T-helper 1 cell treated with Interleukin-12 subunit alpha and Interleukin-12 subunit beta and Interleukin-4 antibody, amounts not matched to agents 30 ng/mL and 1 ng/mL, for 36 hours (primary cell): Measurements from ENCODE around the gene FBXO3. TPM values are rescaled to one million over a fixed set of nuclear protein-coding genes. Genes with fewer than 3 reads are reported as not detected.
"Not testable (repeated sequence)": the region's sequence is repeated elsewhere in the genome, so short reads cannot be mapped to it uniquely, and the experiment has no call there.

Experiments used
- intact Hi-C: fragments of 100-400 bp; cut with micrococcal nuclease; formaldehyde crosslinking; loops from one replicate; pipeline ENCODE4 v1.15.1; 2024
- total RNA-seq: library from RNA; stranded (reverse); gene quantifications from 2 replicates; pipeline ENCODE4 v1.2.3, GENCODE V29; 2022

The FBXO3 gene
- total RNA-seq, 1 donor from 2014 or later = 22.9 TPM

GRCh38 chr11:33731723-33732531 lies 42.4 kb downstream of the FBXO3 start:
- intact Hi-C loops = loop anchor here (10.0 kb wide), 2 partner anchors 837 to 1147 kb away; partner anchors contain the start of genes EIF3M and QSER1

GRCh38 chr11:33730716-33731115 lies 43.6 kb downstream of the FBXO3 start:
- intact Hi-C loops = loop anchor here (10.0 kb wide), 2 partner anchors 836 to 1146 kb away; partner anchors contain the start of genes EIF3M and QSER1

GRCh38 chr11:33729072-33729664 lies 45.2 kb downstream of the FBXO3 start:
- intact Hi-C loops = not testable (repeated sequence)

- intact Hi-C loops = not testable (repeated sequence)
Measured at GRCh38 chr11:33727539-33727938, 46.8 kb downstream of the FBXO3 start.

- intact Hi-C loops = no loop called here
Measured at GRCh38 chr11:33725496-33725895, 48.8 kb downstream of the FBXO3 start.

GRCh38 chr11:33724644-33725035 lies 49.7 kb downstream of the FBXO3 start:
- intact Hi-C loops = no loop called here

GRCh38 chr11:33723238-33723881 lies 51.0 kb downstream of the FBXO3 start:
- intact Hi-C loops = loop anchor here (1.0 kb wide), 1 partner anchor 12 kb away; no protein-coding TSS in a partner anchor

GRCh38 chr11:33722590-33723234 lies 51.6 kb downstream of the FBXO3 start:
- intact Hi-C loops = loop anchor here (1.0 kb wide), 1 partner anchor 13 kb away; no protein-coding TSS in a partner anchor

GRCh38 chr11:33721984-33722383 lies 52.3 kb downstream of the FBXO3 start:
- intact Hi-C loops = no loop called here

GRCh38 chr11:33721426-33721825 lies 52.9 kb downstream of the FBXO3 start:
- intact Hi-C loops = no loop called here

- intact Hi-C loops = no loop called here
Measured at GRCh38 chr11:33719587-33719986, 54.7 kb downstream of the FBXO3 start.

- intact Hi-C loops = no loop called here
Measured at GRCh38 chr11:33718440-33718839, 55.9 kb downstream of the FBXO3 start.

- intact Hi-C loops = loop anchor here (1.0 to 2.0 kb wide), 4 partner anchors 15 to 113 kb away; partner anchors contain the start of gene C11orf91
Measured at GRCh38 chr11:33716243-33716642, 58.1 kb downstream of the FBXO3 start.

- intact Hi-C loops = no loop called here
Measured at GRCh38 chr11:33713856-33714398, 60.4 kb downstream of the FBXO3 start.

- intact Hi-C loops = no loop called here
Measured at GRCh38 chr11:33713151-33713855, 61.0 kb downstream of the FBXO3 start.

GRCh38 chr11:33712436-33712835 lies 61.9 kb downstream of the FBXO3 start:
- intact Hi-C loops = no loop called here

- intact Hi-C loops = loop anchor here (10.0 kb wide), 1 partner anchor 535 kb away; no protein-coding TSS in a partner anchor
Measured at GRCh38 chr11:33709466-33709865, 64.9 kb downstream of the FBXO3 start.

- intact Hi-C loops = loop anchor here (10.0 kb wide), 1 partner anchor 536 kb away; no protein-coding TSS in a partner anchor
Measured at GRCh38 chr11:33708985-33709384, 65.3 kb downstream of the FBXO3 start.

GRCh38 chr11:33707831-33708230 lies 66.5 kb downstream of the FBXO3 start:
- intact Hi-C loops = loop anchor here (10.0 kb wide), 1 partner anchor 537 kb away; no protein-coding TSS in a partner anchor

GRCh38 chr11:33706966-33707365 lies 67.4 kb downstream of the FBXO3 start:
- intact Hi-C loops = loop anchor here (10.0 kb wide), 1 partner anchor 538 kb away; no protein-coding TSS in a partner anchor
